DND-41 (cell line): ENCODE data around the gene LIN7B.

ENCODE experiments used
- ATAC-seq: fragments of 200-7000 bp; cut with Tn5 transposase; 3 replicates; pipeline ENCODE4 v1.9.1; 2021; ENCODE audit warnings: low read depth; ENCODE audit not compliant: insufficient read depth
- DNase-seq: peaks from one replicate; pipeline ENCODE4 v3.0.0-alpha.2; 2020
- H2AFZ ChIP-seq: 2 replicates; pipeline ENCODE4 v1.6.0; 2012; ENCODE audit warnings: low read depth, low read length
- H3K27ac ChIP-seq: 2 replicates; pipeline ENCODE4 v1.5.1; 2012; ENCODE audit warnings: low read length, inconsistent platforms
- H3K27me3 ChIP-seq: fragments of 200-600 bp; sonication (generic); 2 replicates; pipeline ENCODE4 v1.6.0; 2012; ENCODE audit warnings: low read length, mild to moderate bottlenecking, inconsistent platforms; ENCODE audit not compliant: insufficient read depth, poor library complexity
- H3K36me3 ChIP-seq: 2 replicates; pipeline ENCODE4 v1.5.1; 2012; ENCODE audit warnings: low read length, inconsistent platforms; ENCODE audit not compliant: insufficient read depth
- H3K4me1 ChIP-seq: 2 replicates; pipeline ENCODE4 v1.5.1; 2012; ENCODE audit warnings: mild to moderate bottlenecking, low read length; ENCODE audit not compliant: insufficient read depth
- H3K4me2 ChIP-seq: 2 replicates; pipeline ENCODE4 v1.6.0; 2012; ENCODE audit warnings: mild to moderate bottlenecking, moderate library complexity, low read length, inconsistent platforms; ENCODE audit not compliant: insufficient read depth
- H3K4me3 ChIP-seq, 2 experiments: fragments of 200-600 bp in 1 of 2; shearing (Covaris generic) in 1 of 2; 2 replicates each; pipeline ENCODE4 v1.5.1; 2012 to 2016; ENCODE audit warnings: inconsistent platforms in 2 of 2, low read length in 2 of 2, mild to moderate bottlenecking in 2 of 2, low read depth in 1 of 2, moderate library complexity in 1 of 2
- H3K79me2 ChIP-seq: 2 replicates; pipeline ENCODE4 v1.6.0; 2012; ENCODE audit warnings: low read length, inconsistent platforms; ENCODE audit not compliant: insufficient read depth
- H3K9ac ChIP-seq: 2 replicates; pipeline ENCODE4 v1.6.0; 2012; ENCODE audit warnings: low read depth, mild to moderate bottlenecking, inconsistent platforms, low read length, moderate library complexity
- H3K9me3 ChIP-seq: 2 replicates; pipeline ENCODE4 v1.5.1; 2012; ENCODE audit warnings: low read length, moderate library complexity, mild to moderate bottlenecking, inconsistent platforms; ENCODE audit not compliant: insufficient read depth, severe bottlenecking
- H4K20me1 ChIP-seq: 2 replicates; pipeline ENCODE4 v1.6.0; 2012; ENCODE audit warnings: low read length; ENCODE audit not compliant: insufficient read depth
- EZH2 ChIP-seq: IDR thresholded peaks from 3 replicates; pipeline ENCODE4 v1.6.1; 2012; ENCODE audit warnings: borderline replicate concordance, low read depth, mild to moderate bottlenecking, moderate library complexity, low read length, inconsistent platforms; ENCODE audit not compliant: severe bottlenecking
- TF ChIP-seq, protein P1 (sequence below): IDR thresholded peaks from 2 replicates; pipeline ENCODE4 v1.5.1; 2012; ENCODE audit warnings: borderline replicate concordance, low read length, moderate library complexity, mild to moderate bottlenecking; ENCODE audit not compliant: poor library complexity, severe bottlenecking; ENCODE audit errors: extremely low read depth

LIN7B gene, protein sequence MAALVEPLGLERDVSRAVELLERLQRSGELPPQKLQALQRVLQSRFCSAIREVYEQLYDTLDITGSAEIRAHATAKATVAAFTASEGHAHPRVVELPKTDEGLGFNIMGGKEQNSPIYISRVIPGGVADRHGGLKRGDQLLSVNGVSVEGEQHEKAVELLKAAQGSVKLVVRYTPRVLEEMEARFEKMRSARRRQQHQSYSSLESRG

DNA sequence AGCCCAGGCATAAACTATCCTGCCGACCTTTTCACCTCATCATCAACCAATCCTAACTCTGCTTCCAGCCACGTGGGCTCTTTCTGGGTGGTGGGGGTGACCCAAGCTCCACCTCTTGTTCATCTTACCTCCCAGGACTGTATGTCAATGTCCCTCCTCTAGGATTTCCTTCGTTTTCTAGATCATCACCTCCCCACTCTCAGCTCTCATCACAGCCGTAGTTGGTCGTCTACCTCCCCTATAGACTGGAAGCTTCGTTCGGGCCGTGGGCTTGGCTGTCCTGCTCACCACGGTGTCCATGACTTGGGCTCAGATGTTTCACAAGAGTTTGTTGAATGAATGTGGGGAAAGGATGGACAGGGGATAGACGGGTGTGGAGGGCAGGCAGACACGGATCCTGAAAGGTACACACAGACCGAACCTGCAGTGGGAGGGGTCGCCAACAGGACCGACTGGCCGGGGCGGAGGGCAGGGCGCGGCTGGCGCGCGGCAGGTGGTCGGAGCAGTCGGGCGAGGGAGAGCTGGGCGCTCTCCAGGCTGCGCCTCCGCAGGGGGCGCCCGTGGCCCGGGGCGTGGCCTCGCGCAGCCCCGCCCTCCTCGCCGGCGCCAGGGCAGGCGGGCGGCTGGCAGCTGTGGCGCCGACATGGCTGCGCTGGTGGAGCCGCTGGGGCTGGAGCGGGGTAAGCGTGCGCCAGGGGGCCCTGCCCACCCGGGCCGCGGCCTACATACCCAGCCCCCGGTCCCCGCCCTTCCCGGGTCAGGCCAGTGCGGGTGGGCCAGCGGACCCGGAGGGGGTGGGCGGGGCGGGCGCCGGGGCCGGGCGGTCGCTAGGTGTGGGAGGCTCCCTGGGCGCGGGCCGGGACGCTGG lies at the start of gene LIN7B:
TSS of gene LIN7B (plus strand) at position 609 of the 868 bp plus-strand sequence. CDS start at position 644, 35 bp downstream.
- peaks cover 12% of the 10 kb centered on the region for H3K79me2 ChIP-seq
- peak within 1 kb of the TSS; percentile 96 for H3K4me2 ChIP-seq
- H3K9me3 ChIP-seq: no peaks in the 10 kb centered on the region
- peaks cover 13% of the 10 kb centered on the region for H4K20me1 ChIP-seq
- H2AFZ ChIP-seq: peak within 1 kb of the TSS; percentile 95
- peak within 1 kb of the TSS; percentile 69 for H3K9ac ChIP-seq
- peak; percentile 79 for DNase-seq
- peaks cover 48% of the 10 kb centered on the region for H3K4me1 ChIP-seq
- H3K4me3 ChIP-seq: peak within 1 kb of the TSS; percentile 44 to 65; a peak in 3 of 4 replicates
- TF ChIP-seq, protein P1, sequence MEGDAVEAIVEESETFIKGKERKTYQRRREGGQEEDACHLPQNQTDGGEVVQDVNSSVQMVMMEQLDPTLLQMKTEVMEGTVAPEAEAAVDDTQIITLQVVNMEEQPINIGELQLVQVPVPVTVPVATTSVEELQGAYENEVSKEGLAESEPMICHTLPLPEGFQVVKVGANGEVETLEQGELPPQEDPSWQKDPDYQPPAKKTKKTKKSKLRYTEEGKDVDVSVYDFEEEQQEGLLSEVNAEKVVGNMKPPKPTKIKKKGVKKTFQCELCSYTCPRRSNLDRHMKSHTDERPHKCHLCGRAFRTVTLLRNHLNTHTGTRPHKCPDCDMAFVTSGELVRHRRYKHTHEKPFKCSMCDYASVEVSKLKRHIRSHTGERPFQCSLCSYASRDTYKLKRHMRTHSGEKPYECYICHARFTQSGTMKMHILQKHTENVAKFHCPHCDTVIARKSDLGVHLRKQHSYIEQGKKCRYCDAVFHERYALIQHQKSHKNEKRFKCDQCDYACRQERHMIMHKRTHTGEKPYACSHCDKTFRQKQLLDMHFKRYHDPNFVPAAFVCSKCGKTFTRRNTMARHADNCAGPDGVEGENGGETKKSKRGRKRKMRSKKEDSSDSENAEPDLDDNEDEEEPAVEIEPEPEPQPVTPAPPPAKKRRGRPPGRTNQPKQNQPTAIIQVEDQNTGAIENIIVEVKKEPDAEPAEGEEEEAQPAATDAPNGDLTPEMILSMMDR: peak; percentile 77
- no peak for TF ChIP-seq EZH2
- no peaks in the 10 kb centered on the region for H3K27me3 ChIP-seq
- peak; percentile 67 for ATAC-seq
- H3K27ac ChIP-seq: peak within 1 kb of the TSS; percentile 67
- H3K36me3 ChIP-seq: peaks cover 13% of the 10 kb centered on the region

DNA sequence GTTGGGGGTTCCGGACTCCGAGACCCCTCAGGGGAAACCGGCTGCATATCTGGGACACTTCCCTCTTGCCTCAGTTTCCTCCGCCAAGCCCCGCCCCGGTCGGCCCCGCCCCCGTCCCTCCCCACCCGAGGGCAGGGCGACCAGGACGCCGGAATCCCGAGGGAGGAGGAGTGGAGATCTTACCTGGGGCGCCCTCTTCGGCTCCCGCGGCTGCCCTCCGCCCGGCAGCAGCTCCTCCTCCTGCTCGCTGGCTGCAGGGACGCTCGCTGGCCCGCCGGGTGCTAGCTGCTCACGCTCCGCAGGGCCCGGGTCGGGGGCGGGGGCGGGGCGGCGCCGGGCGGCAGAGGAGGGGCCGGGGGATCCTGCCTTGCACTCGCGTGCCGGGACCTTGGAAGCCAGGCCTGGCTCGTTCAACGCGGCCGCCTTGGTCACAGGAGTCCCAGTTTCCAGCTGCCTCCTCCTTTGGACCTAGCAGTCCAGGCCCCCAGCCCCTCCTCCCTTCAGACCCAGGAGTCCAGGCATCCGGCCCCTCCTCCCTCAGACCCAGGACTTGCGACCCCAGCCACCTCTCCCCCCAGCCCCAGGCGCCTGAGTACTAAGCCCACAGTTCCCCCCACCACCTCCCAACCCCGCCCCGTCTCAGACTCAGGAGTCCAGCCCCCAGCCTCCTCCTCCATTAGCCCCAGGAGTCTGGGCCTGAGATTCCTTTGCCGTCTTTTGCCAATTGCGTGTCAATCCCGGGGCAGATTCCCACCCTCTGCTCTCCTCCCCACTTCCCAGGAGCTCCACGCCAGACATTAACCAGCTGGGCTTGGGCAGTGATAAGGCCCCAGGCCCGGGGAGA lies 49.2 kb upstream of the LIN7B start, which contains the start of gene NTF4:
TSS of gene NTF4 (minus strand) at position 51 of the 844 bp plus-strand sequence. CDS start 2,821 bp downstream, outside the sequence.
- ATAC-seq: no peak
- no peaks in the 10 kb centered on the region for H3K36me3 ChIP-seq
- no peak within 1 kb of the TSS for H3K4me2 ChIP-seq
- no peaks in the 10 kb centered on the region for H3K4me1 ChIP-seq
- no peaks in the 10 kb centered on the region for H4K20me1 ChIP-seq
- DNase-seq: no peak
- no peak within 1 kb of the TSS for H3K9ac ChIP-seq
- H3K9me3 ChIP-seq: no peaks in the 10 kb centered on the region
- H3K27ac ChIP-seq: no peak within 1 kb of the TSS
- TF ChIP-seq EZH2: no peak
- TF ChIP-seq, protein P1: no peak
- H3K79me2 ChIP-seq: no peaks in the 10 kb centered on the region
- H3K27me3 ChIP-seq: peaks cover 10% of the 10 kb centered on the region
- no peak within 1 kb of the TSS for H2AFZ ChIP-seq
- no peak within 1 kb of the TSS for H3K4me3 ChIP-seq

DNA sequence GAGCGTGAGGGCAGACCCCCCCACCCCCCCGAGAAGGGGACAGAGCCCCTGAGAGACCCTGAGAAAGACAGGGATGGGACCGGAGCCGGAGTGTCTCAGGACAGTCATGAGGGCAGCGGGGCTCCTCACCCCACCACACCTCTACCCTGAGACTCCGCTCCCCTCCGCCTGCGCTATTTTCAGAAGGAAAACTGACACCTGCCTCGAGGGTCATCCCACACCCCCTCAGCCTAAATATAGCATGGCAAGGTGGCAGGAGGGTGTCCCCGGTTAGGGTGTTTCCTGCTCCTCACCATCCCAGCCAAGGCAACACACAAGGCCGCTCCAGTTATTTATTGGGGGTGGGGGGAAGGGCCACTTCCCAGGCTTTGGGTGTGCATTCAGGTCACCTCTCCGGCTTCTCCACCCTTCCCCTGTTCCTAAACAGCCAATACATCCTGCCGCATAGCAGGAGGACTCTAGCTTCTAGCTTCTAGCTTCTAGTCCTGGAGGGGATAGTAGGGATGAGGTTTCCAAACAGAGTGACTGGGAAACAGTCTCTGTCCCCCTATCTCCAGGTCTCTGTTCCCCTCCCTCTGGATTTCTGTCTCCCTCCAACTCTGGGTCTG lies 48.2 kb upstream of the LIN7B start:
- no peaks in the 10 kb centered on the region for H3K36me3 ChIP-seq
- no peak overlapping the region for H3K4me2 ChIP-seq
- no peaks in the 10 kb centered on the region for H3K4me1 ChIP-seq

More for the DNA sequence above, 48.2 kb upstream of the LIN7B start:
- Histone ChIP-seq H3K27me3 (peaks cover 10% of the 10 kb centered on the region), H3K79me2 (no peaks in the 10 kb centered on the region), H3K4me3 (no peak overlapping the region), H4K20me1 (no peaks in the 10 kb centered on the region), H3K9me3 (no peaks in the 10 kb centered on the region), H3K27ac (no peak overlapping the region), H2AFZ (no peak overlapping the region), H3K9ac (no peak overlapping the region)
- DNase-seq: no peak
- ATAC-seq: no peak
- TF ChIP-seq EZH2: no peak
- TF ChIP-seq, protein P1: no peak
